Fibroblast of mammary gland (primary cell): ENCODE data around the gene SLC41A2.

Experiments used
- DNase-seq: peaks from one replicate; pipeline ENCODE4 v3.0.0-alpha.2; 2010; ENCODE audit warnings: low read depth
- H3K4me3 ChIP-seq: 2 replicates; pipeline ENCODE4 v1.5.1; 2011; ENCODE audit warnings: low read depth, mild to moderate bottlenecking, low read length, moderate library complexity; ENCODE audit not compliant: control insufficient read depth
- CTCF ChIP-seq: conservative IDR thresholded peaks from 2 replicates; pipeline ENCODE4 v1.5.1; 2011; ENCODE audit warnings: low read depth, low read length, inconsistent platforms; ENCODE audit not compliant: control insufficient read depth, insufficient read depth

Gene SLC41A2

DNA sequence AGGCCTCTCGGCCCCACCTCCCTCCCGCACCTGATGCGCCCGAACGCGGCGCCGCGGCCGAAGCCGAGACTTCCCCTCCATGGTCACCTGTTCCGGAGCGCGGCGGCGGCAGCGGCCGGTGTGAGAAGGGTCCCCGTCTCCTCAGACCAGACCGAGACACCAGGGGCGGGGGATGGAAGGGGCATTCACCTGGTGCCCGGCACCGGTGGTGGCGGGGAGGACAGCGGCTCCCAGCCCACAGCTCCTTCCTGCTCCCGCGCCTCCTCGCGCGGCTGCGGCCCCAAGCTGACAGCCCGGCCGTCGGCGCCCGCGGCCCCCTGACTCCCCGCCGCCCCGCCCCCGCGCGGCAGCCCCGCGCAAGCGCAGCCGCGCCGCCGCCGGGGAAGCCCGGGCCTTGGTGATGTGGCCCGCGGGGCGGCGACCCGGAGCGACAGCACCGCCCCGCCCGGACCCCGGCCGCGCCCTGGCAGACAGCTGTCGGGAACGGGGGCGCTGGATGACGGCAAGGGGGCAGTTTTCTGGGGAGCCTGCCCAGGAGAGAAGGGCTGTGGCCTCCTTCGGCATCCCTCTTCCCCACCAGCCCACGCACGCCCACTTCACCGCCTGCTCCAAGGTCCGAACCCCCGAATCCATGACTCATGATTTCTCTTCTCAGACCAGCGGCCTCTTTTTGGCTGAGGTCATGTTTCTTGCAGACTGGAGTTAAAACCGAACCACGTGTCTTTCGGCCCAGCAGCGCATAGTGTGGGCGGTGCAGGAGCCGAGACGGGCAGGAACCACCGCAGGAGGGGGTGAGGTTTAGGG, at the start of gene SLC41A2:
Gene SLC41A2 (minus strand): TSS at position 290 of the 804 bp plus-strand sequence. CDS start 29,763 bp downstream, outside the sequence.
- no peak for TF ChIP-seq CTCF
- peak within 1 kb of the TSS; percentile 62 for H3K4me3 ChIP-seq
- peak; percentile 96 for DNase-seq

DNA sequence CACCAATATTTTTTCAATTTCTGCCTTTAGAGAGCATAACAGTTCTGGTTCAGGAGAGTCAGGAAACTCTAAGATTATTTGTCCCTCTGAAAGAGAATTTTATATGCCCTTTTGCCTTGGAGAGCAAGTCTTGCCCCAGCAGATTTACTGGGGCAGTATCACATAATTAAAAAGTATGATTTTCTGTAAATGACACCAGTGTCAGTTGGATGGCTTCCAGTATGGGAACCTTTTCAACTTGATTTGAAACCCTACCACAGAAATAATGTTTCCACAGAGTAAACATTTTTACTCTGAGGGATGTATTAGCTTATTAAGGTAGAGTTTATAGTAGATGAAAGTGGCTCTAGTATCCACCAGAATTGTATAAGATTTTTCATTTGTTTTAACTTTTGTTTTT, 43.4 kb upstream of the SLC41A2 start:
- H3K4me3 ChIP-seq = no peak overlapping the region
- no peak for DNase-seq
- TF ChIP-seq CTCF = no peak

GRCh38 chr12:104999347-104999685, 41.2 kb upstream of the SLC41A2 start:
- no peak for DNase-seq
- no peak overlapping the region for H3K4me3 ChIP-seq
- no peak for TF ChIP-seq CTCF

DNA sequence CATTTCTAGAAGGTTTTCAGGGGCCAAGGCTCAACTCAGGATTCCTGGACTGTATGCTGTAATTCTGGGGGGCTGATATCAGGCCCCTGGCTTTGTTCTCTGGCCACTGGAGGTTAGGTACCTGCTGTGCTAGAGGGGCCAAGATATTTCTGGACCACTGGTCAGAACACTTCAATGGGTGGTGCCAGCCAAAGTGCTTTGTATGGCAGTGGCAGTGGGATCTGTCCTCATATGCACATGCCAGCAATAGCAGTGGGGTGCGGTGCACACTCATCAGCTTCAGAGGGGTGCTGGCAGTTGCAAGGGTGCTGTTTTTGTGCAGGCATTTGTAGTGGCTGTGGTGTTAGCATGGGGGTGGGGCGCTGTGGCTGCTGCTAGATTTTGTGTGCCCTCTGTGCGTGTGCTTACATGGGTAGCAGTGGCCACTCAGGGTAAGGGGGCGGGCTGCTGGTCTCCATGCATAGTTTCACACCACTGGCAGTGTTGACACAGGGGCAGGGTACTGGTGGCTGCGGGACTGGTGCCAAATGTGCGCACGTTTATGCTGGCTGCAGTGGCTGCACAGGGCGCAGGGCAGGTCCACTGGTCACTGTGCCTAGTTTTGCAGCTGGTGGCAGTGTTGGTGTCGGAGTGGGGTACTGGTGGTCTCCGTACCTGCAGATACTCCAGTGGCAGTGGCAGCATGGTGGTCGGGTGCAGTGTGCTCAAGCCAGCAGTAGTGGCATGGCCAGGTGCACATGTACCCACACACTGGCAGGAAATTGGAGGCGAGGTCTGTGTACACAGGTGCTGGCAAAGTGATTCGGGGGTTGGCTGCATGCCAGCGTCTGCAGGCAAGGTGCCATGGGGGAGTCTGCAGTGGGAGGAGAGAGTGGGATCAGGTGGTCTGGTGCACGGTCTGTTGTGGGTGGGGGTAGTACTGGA, 40.6 kb upstream of the SLC41A2 start:
- TF ChIP-seq CTCF = no peak
- no peak for DNase-seq
- no peak overlapping the region for H3K4me3 ChIP-seq

GRCh38 chr12:104997541-104997940, 39.5 kb upstream of the SLC41A2 start:
- H3K4me3 ChIP-seq = no peak overlapping the region
- DNase-seq = no peak
- TF ChIP-seq CTCF = no peak

GRCh38 chr12:104994336-104994735, 36.2 kb upstream of the SLC41A2 start:
- H3K4me3 ChIP-seq = no peak overlapping the region
- no peak for TF ChIP-seq CTCF
- DNase-seq = no peak
